Spleen (tissue), 7 donors: ENCODE measurements around the gene RNU6-8.

ENCODE experiments used
- POLR2A ChIP-seq, 3 donors: fragments of 450-650 bp; IDR thresholded peaks; one replicate each; pipeline ENCODE4 v1.5.1; 2017; ENCODE audit warnings: antibody characterized with exemption in 3 of 3, mild to moderate bottlenecking in 1 of 3
- TF ChIP-seq, protein P1 (sequence below), 11 experiments: fragments of 200-600 bp in 7 of 11; fragments of 450-650 bp in 4 of 11; sonication (generic) in 4 of 11; IDR thresholded peaks in 8 of 11; conservative IDR thresholded peaks in 3 of 11; 1 replicate in 7 of 11; 2 replicates in 4 of 11; pipeline versions ENCODE4 v1.4.0 to v1.8.0; 2016 to 2021; ENCODE audit warnings: antibody characterized with exemption in 11 of 11, inconsistent platforms in 4 of 11, mild to moderate bottlenecking in 1 of 11
- donor health status: DM: no; HTN: no; CAD: no; lungs with moderate emphysema.
- donor health status: DM: no; HTN: no; CAD: no.
- donor health status: DM: no; HTN: no; CAD: no.

DNA sequence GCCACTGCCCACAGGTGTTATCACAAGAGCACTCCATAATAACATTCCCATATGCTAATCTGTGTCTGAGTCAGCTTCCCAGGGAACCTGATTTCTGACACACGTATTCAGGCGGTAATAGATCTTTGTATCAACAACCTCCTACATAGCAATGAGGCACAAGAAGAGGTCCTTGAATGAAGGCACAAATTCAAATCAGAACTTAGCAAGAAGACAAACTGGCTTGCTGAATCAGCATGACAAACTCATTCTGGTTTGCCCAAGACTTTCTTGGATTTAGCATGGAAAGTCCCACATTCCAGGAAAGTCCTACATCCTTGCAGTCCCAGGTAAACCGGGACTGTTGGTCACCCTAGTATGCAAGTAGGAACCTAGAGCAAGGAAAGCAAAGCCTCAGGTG, 35.2 kb downstream of the RNU6-8 start:
- TF ChIP-seq, protein P1, sequence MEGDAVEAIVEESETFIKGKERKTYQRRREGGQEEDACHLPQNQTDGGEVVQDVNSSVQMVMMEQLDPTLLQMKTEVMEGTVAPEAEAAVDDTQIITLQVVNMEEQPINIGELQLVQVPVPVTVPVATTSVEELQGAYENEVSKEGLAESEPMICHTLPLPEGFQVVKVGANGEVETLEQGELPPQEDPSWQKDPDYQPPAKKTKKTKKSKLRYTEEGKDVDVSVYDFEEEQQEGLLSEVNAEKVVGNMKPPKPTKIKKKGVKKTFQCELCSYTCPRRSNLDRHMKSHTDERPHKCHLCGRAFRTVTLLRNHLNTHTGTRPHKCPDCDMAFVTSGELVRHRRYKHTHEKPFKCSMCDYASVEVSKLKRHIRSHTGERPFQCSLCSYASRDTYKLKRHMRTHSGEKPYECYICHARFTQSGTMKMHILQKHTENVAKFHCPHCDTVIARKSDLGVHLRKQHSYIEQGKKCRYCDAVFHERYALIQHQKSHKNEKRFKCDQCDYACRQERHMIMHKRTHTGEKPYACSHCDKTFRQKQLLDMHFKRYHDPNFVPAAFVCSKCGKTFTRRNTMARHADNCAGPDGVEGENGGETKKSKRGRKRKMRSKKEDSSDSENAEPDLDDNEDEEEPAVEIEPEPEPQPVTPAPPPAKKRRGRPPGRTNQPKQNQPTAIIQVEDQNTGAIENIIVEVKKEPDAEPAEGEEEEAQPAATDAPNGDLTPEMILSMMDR (IDR thresholded peaks at IDR 0.05 in 8 of 11, conservative IDR thresholded peaks at IDR 0.05 in 3 of 11): no peak
- TF ChIP-seq POLR2A (IDR thresholded peaks at IDR 0.05): no peak
